Mammary epithelial cell (primary cell): ENCODE measurements around the gene ENC1.

ENCODE experiments used
- EZH2 ChIP-seq: IDR thresholded peaks from 2 replicates; pipeline ENCODE4 v1.6.1; 2012; ENCODE audit warnings: low read length, inconsistent platforms, borderline replicate concordance
- TF ChIP-seq, protein P1 (sequence below), 2 donors: IDR thresholded peaks in 1 of 2; conservative IDR thresholded peaks in 1 of 2; 2 replicates each; pipeline ENCODE4 v1.5.1; 2011 to 2012; ENCODE audit warnings: inconsistent platforms in 2 of 2, low read length in 2 of 2, mild to moderate bottlenecking in 2 of 2, control low read depth in 1 of 2, low read depth in 1 of 2; ENCODE audit not compliant: insufficient read depth in 1 of 2; ENCODE audit errors: extremely low read depth in 1 of 2

DNA sequence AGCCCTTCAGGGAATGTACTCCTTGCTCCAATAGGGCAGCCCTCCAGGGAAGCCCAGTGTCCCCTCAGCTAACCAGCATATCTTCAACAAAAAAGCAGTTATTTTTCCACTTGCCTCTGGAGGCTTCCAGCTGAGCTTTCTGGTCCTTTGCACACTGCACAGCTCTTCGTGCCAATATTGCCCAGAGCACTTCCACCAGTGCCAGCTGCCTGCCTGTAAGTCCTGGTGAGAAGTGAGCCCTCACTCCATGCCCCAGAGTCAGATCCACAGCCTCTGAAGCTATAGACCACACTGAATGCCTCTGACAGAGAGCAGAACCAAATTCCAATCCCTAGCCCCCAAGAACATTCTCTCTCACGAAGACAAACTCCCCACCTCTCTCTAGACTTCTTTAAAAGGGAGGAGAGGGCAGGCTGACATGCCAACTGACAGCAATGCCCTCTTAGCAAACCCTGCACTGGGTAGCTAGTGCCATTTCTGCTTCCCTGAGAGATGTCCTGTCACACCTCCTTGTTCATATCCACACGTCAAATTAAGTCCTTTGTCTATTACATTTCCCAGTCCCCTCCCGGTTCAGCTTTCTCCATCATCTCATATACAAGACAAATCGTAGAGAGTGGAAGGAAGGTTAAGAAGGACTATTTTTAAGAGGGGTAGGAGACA is 31.8 kb upstream of the ENC1 start:
- TF ChIP-seq, protein P1, sequence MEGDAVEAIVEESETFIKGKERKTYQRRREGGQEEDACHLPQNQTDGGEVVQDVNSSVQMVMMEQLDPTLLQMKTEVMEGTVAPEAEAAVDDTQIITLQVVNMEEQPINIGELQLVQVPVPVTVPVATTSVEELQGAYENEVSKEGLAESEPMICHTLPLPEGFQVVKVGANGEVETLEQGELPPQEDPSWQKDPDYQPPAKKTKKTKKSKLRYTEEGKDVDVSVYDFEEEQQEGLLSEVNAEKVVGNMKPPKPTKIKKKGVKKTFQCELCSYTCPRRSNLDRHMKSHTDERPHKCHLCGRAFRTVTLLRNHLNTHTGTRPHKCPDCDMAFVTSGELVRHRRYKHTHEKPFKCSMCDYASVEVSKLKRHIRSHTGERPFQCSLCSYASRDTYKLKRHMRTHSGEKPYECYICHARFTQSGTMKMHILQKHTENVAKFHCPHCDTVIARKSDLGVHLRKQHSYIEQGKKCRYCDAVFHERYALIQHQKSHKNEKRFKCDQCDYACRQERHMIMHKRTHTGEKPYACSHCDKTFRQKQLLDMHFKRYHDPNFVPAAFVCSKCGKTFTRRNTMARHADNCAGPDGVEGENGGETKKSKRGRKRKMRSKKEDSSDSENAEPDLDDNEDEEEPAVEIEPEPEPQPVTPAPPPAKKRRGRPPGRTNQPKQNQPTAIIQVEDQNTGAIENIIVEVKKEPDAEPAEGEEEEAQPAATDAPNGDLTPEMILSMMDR (conservative IDR thresholded peaks at IDR 0.05 in 1 of 2, IDR thresholded peaks at IDR 0.05 in 1 of 2; ENCODE audit: extremely low read depth in 1 of 2, insufficient read depth in 1 of 2, low read depth in 1 of 2, low read length in 2 of 2) = no peak
- TF ChIP-seq EZH2 = no peak
